Hepatocyte (in vitro differentiated cells): ENCODE results near the gene ZNF689.
A peak's percentile ranks its signal among the peaks of the same experiment; 100 is the strongest.

Experiments used
- EZH2 ChIP-seq: fragments of 200-600 bp; sonication (generic); IDR thresholded peaks from 2 replicates; pipeline ENCODE4 v1.6.1; 2016; ENCODE audit warnings: antibody characterized with exemption, mild to moderate bottlenecking, borderline replicate concordance
- EZH2phosphoT487 ChIP-seq: fragments of 200-600 bp; sonication (generic); IDR thresholded peaks from one replicate; pipeline ENCODE4 v1.6.1; 2018; ENCODE audit warnings: antibody characterized with exemption, mild to moderate bottlenecking, low read depth, moderate library complexity; ENCODE audit not compliant: unreplicated experiment, severe bottlenecking
- TF ChIP-seq, protein P1 (sequence below): fragments of 200-600 bp; sonication (generic); IDR thresholded peaks from 2 replicates; pipeline ENCODE4 v1.5.1; 2016; ENCODE audit warnings: antibody characterized with exemption, mild to moderate bottlenecking; ENCODE audit not compliant: poor library complexity

- TF ChIP-seq, protein P1, sequence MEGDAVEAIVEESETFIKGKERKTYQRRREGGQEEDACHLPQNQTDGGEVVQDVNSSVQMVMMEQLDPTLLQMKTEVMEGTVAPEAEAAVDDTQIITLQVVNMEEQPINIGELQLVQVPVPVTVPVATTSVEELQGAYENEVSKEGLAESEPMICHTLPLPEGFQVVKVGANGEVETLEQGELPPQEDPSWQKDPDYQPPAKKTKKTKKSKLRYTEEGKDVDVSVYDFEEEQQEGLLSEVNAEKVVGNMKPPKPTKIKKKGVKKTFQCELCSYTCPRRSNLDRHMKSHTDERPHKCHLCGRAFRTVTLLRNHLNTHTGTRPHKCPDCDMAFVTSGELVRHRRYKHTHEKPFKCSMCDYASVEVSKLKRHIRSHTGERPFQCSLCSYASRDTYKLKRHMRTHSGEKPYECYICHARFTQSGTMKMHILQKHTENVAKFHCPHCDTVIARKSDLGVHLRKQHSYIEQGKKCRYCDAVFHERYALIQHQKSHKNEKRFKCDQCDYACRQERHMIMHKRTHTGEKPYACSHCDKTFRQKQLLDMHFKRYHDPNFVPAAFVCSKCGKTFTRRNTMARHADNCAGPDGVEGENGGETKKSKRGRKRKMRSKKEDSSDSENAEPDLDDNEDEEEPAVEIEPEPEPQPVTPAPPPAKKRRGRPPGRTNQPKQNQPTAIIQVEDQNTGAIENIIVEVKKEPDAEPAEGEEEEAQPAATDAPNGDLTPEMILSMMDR: peak; percentile 57
- TF ChIP-seq EZH2phosphoT487: no peak
- TF ChIP-seq EZH2: no peak
Observed at GRCh38 chr16:30651124-30652004, 41.2 kb upstream of the ZNF689 start.
